Right cardiac atrium (tissue), 5 donors: Measurements from ENCODE around the gene SLC41A3. TPM values are rescaled to one million over a fixed set of nuclear protein-coding genes. Genes with fewer than 3 reads are reported as not detected.
A peak's percentile ranks its signal among the peaks of the same experiment; 100 is the strongest.

Experiments
- ATAC-seq, 2 donors: fragments of 200-7000 bp; cut with Tn5 transposase; one replicate each; pipeline versions ENCODE4 v1.8.0 to v1.9.1; 2020; ENCODE audit warnings: moderate library complexity in 2 of 2, mild to moderate bottlenecking in 1 of 2
- DNase-seq, 3 donors: peaks; one replicate each; pipeline ENCODE4 v3.0.0-alpha.2; 2020
- H3K27ac ChIP-seq: one replicate; pipeline ENCODE4 v1.5.1; 2013; ENCODE audit warnings: mild to moderate bottlenecking, low read length, control low read depth, moderate library complexity
- H3K27me3 ChIP-seq: one replicate; pipeline ENCODE4 v1.6.1; 2013; ENCODE audit not compliant: control insufficient read depth, insufficient read depth
- H3K4me1 ChIP-seq: one replicate; pipeline ENCODE4 v1.6.1; 2013; ENCODE audit warnings: low read length; ENCODE audit not compliant: control insufficient read depth, insufficient read depth
- H3K4me3 ChIP-seq: one replicate; pipeline ENCODE4 v1.5.1; 2013; ENCODE audit warnings: low read length, control low read depth
- H3K9me3 ChIP-seq: one replicate; pipeline ENCODE4 v1.6.1; 2013; ENCODE audit warnings: low read length; ENCODE audit not compliant: control insufficient read depth
- WGBS: extraction: QIAGEN DNeasy Blood & Tissue Kit; methylation state at CpG from one replicate; pipeline ENCODE4 v1.1.7; 2013; 5-methylcytosine and 5-hydroxymethylcytosine counted together
- intact Hi-C, 4 donors: fragments of 100-400 bp; cut with DNase I; formaldehyde crosslinking; loops; one replicate each; pipeline versions ENCODE4 v1.11.0 to v1.14.0; 2022 to 2023
- polyA plus RNA-seq: library from polyadenylated mRNA; stranded (reverse); fragments of 200-250 nt; gene quantifications from one replicate; pipeline ENCODE4 v1.2.3, GENCODE V29; 2013
- total RNA-seq, 4 donors: library from RNA; stranded (reverse); fragmentation: NEBNext Ultra II Directional; extraction: Animal tissue kit (Norgen Biotek cat#: 25700); gene quantifications; one replicate each; pipeline ENCODE4 v1.2.1, GENCODE V29; 2021
- donor health status: healthy with polysubstance abuse.
- donor health status: DM: no; HTN: yes; CAD: no.
- donor health status: DM: no; HTN: no; CAD: no.
- donor health status: DM: no; HTN: yes; CAD: no; lungs with severe emphysema.
- donor health status: DM: yes; HTN: yes; CAD: no.

The SLC41A3 gene
- total and polyA plus RNA-seq, 5 donors: 25.6 to 38.9 (median 36.9) TPM

- DNase-seq: no peak
- H3K4me3 ChIP-seq: no peak overlapping the region
- H3K27ac ChIP-seq: no peak overlapping the region
- H3K27me3 ChIP-seq: no peaks in the 10 kb centered on the region
- no peaks in the 10 kb centered on the region for H3K9me3 ChIP-seq
- 92% methylated on average over 10 of the region's 10 CpGs for WGBS
- no peaks in the 10 kb centered on the region for H3K4me1 ChIP-seq
- ATAC-seq: no peak
- intact Hi-C loops: no loop called here
These were observed 61.1 kb downstream of the SLC41A3 start for GRCh38 chr3:126022741-126023359.

GRCh38 chr3:126021702-126022101 is 62.2 kb downstream of the SLC41A3 start:
- no peaks in the 10 kb centered on the region for H3K9me3 ChIP-seq
- H3K4me1 ChIP-seq: no peaks in the 10 kb centered on the region
- 98% methylated on average over 1 of the region's 1 CpG for WGBS
- no peak overlapping the region for H3K27ac ChIP-seq
- intact Hi-C loops: no loop called here
- no peaks in the 10 kb centered on the region for H3K27me3 ChIP-seq
- no peak overlapping the region for H3K4me3 ChIP-seq
- DNase-seq (no peak), ATAC-seq (no peak)

GRCh38 chr3:126021224-126021623 is 62.7 kb downstream of the SLC41A3 start:
- DNase-seq: peak in 1 of 3 donors; percentile 47
- no peak overlapping the region for H3K4me3 ChIP-seq
- no peak overlapping the region for H3K27ac ChIP-seq
- WGBS: 78% methylated on average over 5 of the region's 5 CpGs
- ATAC-seq: peak in 1 of 2 donors; percentile 38
- H3K9me3 ChIP-seq: no peaks in the 10 kb centered on the region
- H3K4me1 ChIP-seq: no peaks in the 10 kb centered on the region
- no peaks in the 10 kb centered on the region for H3K27me3 ChIP-seq
- intact Hi-C loops: no loop called here

- 95% methylated on average over 5 of the region's 5 CpGs for WGBS
- ATAC-seq: no peak
- H3K4me1 ChIP-seq: no peaks in the 10 kb centered on the region
- intact Hi-C loops: no loop called here
- no peak for DNase-seq
- no peak overlapping the region for H3K4me3 ChIP-seq
- H3K27me3 ChIP-seq: no peaks in the 10 kb centered on the region
- no peak overlapping the region for H3K27ac ChIP-seq
- H3K9me3 ChIP-seq: no peaks in the 10 kb centered on the region
These were observed 64.2 kb downstream of the SLC41A3 start for GRCh38 chr3:126019683-126020082.

- H3K4me1 ChIP-seq: no peaks in the 10 kb centered on the region
- H3K9me3 ChIP-seq: no peaks in the 10 kb centered on the region
- intact Hi-C loops: no loop called here
- no peak overlapping the region for H3K27ac ChIP-seq
- DNase-seq: no peak
- no peak overlapping the region for H3K4me3 ChIP-seq
- no peaks in the 10 kb centered on the region for H3K27me3 ChIP-seq
- ATAC-seq: no peak
- 91% methylated on average over 7 of the region's 7 CpGs for WGBS
These were observed 64.9 kb downstream of the SLC41A3 start for GRCh38 chr3:126018995-126019394.

- no peaks in the 10 kb centered on the region for H3K4me1 ChIP-seq
- no peaks in the 10 kb centered on the region for H3K9me3 ChIP-seq
- 88% methylated on average over 1 of the region's 1 CpG for WGBS
- no peak overlapping the region for H3K4me3 ChIP-seq
- intact Hi-C loops: no loop called here
- no peaks in the 10 kb centered on the region for H3K27me3 ChIP-seq
- no peak for ATAC-seq
- DNase-seq: no peak
- H3K27ac ChIP-seq: no peak overlapping the region
These were observed 65.4 kb downstream of the SLC41A3 start for GRCh38 chr3:126018545-126018944.

GRCh38 chr3:126017362-126017761 is 66.6 kb downstream of the SLC41A3 start:
- H3K27me3 ChIP-seq: no peaks in the 10 kb centered on the region
- no peak for ATAC-seq
- intact Hi-C loops: no loop called here
- H3K4me3 ChIP-seq: no peak overlapping the region
- H3K27ac ChIP-seq: no peak overlapping the region
- no peaks in the 10 kb centered on the region for H3K4me1 ChIP-seq
- no peaks in the 10 kb centered on the region for H3K9me3 ChIP-seq
- no peak for DNase-seq
- WGBS: 94% methylated on average over 9 of the region's 9 CpGs

- DNase-seq (no peak), ATAC-seq (no peak)
- Histone ChIP-seq H3K27ac (no peak overlapping the region), H3K9me3 (no peaks in the 10 kb centered on the region), H3K4me3 (no peak overlapping the region), H3K4me1 (no peaks in the 10 kb centered on the region), H3K27me3 (no peaks in the 10 kb centered on the region)
- WGBS: 97% methylated on average over 8 of the region's 8 CpGs
- intact Hi-C loops: no loop called here
These were observed 67.3 kb downstream of the SLC41A3 start for GRCh38 chr3:126016616-126017015.

- Histone ChIP-seq H3K27ac (no peak overlapping the region), H3K9me3 (no peaks in the 10 kb centered on the region), H3K4me1 (no peaks in the 10 kb centered on the region), H3K27me3 (no peaks in the 10 kb centered on the region), H3K4me3 (no peak overlapping the region)
- DNase-seq: no peak
- 90% methylated on average over 10 of the region's 10 CpGs for WGBS
- no peak for ATAC-seq
- intact Hi-C loops: no loop called here
These were observed 68.8 kb downstream of the SLC41A3 start for GRCh38 chr3:126015075-126015474.

- ATAC-seq: no peak
These were observed 69.7 kb downstream of the SLC41A3 start for GRCh38 chr3:126014252-126014651.

GRCh38 chr3:126013751-126014156 is 70.2 kb downstream of the SLC41A3 start:
- ATAC-seq (no peak), DNase-seq (no peak)
- Histone ChIP-seq H3K4me1 (no peaks in the 10 kb centered on the region), H3K9me3 (no peaks in the 10 kb centered on the region), H3K27ac (no peak overlapping the region), H3K4me3 (no peak overlapping the region), H3K27me3 (no peaks in the 10 kb centered on the region)
- 86% methylated on average over 8 of the region's 8 CpGs for WGBS
- intact Hi-C loops: no loop called here

More at GRCh38 chr3:126014252-126014651, 69.7 kb downstream of the SLC41A3 start:
- Histone ChIP-seq H3K27ac (no peak overlapping the region), H3K27me3 (no peaks in the 10 kb centered on the region), H3K9me3 (no peaks in the 10 kb centered on the region), H3K4me1 (no peaks in the 10 kb centered on the region), H3K4me3 (no peak overlapping the region)
- 69% methylated on average over 4 of the region's 4 CpGs for WGBS
- intact Hi-C loops: no loop called here
- DNase-seq: no peak

- Histone ChIP-seq H3K9me3 (no peaks in the 10 kb centered on the region), H3K4me1 (peaks cover 5% of the 10 kb centered on the region), H3K4me3 (no peak overlapping the region), H3K27me3 (no peaks in the 10 kb centered on the region), H3K27ac (no peak overlapping the region)
- intact Hi-C loops: no loop called here
- 95% methylated on average over 3 of the region's 3 CpGs for WGBS
- ATAC-seq: no peak
- no peak for DNase-seq
These were observed 74.7 kb downstream of the SLC41A3 start for GRCh38 chr3:126009181-126009580.
